HG02763 (cell line): Measurements from ENCODE around the gene PLAU.

Experiments used
- ATAC-seq: cut with Tn5 transposase; IDR thresholded peaks from one replicate; pipeline ENCODE4 v1.9.1; 2021; ENCODE audit warnings: mild to moderate bottlenecking, moderate library complexity; ENCODE audit not compliant: unreplicated experiment

PLAU gene

DNA sequence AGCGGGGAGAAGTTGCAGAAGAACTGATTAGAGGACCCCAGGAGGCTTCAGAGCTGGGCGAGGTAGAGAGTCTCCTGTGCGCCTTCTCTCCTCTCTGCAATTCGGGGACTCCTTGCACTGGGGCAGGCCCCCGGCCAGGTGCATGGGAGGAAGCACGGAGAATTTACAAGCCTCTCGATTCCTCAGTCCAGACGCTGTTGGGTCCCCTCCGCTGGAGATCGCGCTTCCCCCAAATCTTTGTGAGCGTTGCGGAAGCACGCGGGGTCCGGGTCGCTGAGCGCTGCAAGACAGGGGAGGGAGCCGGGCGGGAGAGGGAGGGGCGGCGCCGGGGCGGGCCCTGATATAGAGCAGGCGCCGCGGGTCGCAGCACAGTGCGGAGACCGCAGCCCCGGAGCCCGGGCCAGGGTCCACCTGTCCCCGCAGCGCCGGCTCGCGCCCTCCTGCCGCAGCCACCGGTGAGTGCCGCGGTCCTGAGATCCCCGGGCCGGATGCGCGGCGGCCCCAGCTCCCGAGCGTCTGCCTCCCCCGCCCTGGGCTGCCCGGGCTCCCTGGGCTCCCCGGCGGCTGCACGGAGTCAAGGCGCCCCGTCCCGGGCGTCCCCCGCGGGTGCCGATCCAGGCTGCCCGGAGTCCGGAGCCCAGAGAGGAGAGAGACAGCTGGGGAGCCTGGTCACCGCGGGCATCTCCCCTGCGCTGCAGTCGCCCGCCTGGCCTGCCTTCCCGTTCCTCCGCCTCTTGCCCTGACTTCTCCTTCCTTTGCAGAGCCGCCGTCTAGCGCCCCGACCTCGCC, at the start of gene PLAU:
PLAU (plus strand) TSS at position 369 of the 789 bp plus-strand sequence. CDS start 424 bp downstream, outside the sequence.
- no peak for ATAC-seq

GRCh38 chr10:73862011-73862410, 48.9 kb upstream of the PLAU start:
- no peak for ATAC-seq

DNA sequence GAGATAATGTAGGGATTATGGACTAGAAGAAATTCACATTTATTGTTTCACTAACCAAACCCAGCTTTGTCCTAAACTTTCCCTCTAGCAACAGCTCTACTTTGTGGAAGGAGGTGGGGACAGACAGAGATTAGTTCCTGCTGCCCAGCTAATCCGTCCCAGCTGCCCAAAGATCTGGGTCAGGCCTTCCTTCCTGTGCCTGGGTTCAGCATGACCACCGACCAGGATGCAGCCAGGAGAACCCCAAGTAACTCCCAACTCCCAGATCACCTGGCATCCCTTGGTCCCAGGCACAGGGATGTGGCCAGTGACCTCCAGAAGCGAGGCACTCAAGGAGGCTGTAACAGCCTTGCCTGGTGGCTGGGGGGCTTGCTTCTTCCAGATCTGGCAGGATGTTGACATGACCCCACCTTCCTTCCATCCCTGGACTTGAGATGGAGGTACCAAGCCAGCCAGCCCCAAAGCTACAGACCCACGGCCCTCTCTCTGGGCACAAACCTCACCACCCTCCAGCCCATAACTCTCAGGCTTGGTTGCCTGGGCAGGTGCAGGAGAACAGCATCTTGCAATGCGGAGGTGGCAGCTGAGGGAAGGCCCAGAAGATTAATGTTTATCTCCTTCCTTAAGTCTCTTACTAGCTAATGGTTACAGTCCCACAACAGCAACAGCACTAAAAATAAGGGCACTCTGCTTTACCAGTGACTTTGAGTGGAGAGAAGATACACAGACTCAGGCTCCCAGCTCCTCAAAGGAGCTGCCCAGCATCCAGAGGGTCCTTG, 47.7 kb upstream of the PLAU start:
- no peak for ATAC-seq

- no peak for ATAC-seq
Observed at GRCh38 chr10:73864229-73864628, 46.7 kb upstream of the PLAU start.

DNA sequence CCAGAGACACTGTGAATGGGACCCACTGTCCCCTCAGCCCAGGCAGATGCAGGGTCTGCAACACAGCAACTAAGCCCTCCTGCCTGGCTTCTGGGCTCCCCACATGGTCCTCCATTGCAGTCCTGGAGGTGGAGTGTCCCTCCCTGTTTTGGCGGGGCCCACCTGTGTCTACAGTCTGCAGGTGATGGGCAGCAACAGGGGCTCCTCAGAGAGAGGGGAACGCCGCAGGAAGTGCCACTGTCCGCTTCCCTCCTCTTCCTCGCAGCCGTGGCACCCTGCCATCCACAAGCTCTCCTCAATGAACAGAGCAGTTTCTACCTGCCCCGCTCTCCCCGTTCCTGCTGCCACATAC, 45.8 kb upstream of the PLAU start:
- ATAC-seq, result no peak

- ATAC-seq, result peak; percentile 67
Observed at GRCh38 chr10:73865459-73866442, 45.2 kb upstream of the PLAU start.

GRCh38 chr10:73866621-73867020, 44.3 kb upstream of the PLAU start:
- ATAC-seq, result no peak

DNA sequence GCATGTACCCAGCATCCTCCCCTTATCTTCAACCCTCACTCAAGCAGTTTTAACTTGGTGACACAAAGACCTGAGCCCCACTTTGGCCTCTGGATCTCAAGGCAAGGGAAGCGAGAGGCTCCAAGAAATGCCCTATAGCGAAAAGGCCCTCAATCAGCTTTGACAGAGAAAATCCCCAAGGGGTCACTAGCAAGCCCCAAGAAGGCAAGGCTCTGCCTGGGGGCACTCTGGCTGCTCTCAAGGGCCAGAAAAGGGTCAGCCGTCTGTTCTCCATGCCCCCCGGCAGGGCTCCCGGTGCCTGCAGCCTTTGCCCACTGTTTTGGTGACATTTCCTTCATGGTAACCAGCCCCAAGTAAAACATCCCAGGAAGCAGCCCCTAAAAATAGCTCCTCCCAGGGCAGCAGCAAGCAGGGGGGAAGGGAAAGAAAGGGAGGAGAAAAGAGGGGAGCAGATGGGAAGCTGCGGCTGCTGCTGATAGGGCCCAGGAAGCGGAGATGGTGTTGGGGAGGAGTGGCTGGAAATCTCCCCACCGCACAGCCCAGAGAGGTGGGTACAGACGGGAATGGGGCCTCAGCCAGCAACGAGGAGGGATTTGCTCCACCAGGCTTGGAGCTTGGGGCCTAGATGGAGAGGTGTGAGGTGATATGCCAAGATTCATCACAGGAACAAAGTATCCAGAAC, 43.7 kb upstream of the PLAU start:
- ATAC-seq, result no peak

DNA sequence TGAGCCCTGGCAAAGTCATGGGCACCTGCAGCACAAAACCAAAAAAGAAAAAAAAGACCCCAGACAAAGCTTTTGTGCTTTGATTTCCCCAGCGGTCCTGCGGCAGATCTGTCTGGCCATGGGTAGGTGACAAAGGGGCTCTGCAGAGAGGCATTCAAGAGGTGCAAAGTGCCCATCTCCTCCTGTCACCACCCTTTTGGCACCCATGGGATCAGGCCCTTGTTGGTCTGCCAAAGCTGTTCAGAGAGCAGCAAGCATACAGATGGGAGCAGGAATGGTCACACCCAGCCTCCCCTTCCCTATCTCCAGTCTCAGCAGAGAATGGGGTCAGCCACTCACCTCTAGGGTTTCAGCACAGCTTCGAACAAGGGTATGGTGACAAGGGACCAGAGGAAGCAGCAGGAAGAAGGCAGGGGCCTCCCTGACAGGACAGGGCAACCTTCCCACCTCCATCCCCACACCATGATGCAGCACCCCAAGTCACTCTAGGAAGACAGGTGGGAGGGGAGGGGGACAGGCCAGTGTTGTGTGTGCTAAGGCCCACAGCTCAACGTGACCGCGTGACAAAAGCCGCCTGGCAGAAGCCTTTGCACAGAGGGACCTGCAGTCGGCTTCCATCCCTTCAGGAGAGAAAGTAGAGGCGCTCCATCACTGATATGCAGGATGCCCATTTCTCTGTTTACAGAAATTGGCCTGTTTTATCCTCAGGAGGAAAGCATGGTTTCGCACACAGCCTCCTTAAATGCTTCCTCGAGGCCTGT, 42.9 kb upstream of the PLAU start:
- no peak for ATAC-seq

DNA sequence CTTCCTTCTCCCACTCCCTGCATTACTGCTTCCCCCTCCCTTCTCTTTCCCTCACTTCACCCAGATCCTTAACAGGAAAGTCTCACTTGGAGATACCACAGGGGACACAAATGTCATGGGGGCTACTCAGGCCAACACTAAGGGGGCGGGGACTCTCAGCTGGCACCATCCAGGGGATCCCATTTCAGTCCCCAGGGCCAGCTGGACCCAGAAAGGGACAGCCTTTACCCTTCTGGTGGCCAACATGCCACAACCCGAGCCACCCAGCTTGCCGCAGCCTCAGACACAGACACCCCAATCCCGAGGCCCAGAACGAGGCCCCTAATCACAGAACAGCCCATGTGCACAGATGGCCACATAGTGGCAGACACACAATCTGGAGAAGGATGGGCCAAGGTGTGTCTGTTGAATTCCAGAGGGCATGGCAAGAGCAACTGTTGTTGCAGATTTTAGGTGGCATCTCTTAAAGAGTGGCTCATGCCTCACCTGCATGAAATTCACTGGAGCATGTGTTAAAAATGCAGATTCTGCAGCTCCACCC, 42.2 kb upstream of the PLAU start:
- no peak for ATAC-seq

DNA sequence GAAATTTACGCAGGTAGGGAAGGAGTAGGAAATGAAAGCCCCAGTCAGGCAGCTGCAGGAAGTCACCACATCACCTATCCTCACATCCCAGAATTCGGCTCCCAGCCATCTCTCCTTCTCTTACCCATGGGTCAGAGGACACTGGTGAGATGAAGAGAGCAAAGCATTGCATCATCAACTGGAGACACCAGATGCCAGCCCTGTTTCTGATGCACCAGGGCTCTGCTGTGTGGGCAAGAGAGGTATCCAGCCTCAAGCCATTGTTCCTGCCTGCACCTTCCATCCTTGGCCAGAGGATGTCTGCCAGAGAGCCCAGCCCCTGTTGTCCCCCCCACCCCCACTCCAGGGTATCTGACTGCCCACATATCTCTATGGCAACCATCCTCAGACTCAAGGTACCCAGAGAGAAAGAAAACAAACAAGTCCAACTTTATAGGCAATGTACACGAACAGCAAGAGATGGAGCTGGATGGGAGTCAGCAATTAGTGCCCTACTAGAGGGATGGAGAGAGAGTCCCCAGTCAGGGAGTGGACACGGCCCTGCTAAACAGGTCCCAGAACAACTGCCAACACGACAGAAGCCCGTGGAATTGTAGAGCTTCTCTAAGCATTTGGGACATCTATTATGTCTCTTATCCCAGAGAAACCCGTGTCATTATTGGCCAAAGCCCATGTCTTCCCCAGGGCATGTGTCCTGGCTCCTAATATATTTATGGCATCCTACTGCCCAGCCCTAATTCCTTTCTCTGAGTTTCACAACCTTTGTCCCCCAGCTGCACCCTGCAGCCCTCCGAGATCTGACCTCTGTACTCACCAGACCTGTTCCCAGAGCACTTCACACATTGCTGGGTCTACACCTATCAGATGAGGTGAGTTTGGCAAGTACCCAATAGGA, 39.4 kb upstream of the PLAU start:
- ATAC-seq, result no peak

DNA sequence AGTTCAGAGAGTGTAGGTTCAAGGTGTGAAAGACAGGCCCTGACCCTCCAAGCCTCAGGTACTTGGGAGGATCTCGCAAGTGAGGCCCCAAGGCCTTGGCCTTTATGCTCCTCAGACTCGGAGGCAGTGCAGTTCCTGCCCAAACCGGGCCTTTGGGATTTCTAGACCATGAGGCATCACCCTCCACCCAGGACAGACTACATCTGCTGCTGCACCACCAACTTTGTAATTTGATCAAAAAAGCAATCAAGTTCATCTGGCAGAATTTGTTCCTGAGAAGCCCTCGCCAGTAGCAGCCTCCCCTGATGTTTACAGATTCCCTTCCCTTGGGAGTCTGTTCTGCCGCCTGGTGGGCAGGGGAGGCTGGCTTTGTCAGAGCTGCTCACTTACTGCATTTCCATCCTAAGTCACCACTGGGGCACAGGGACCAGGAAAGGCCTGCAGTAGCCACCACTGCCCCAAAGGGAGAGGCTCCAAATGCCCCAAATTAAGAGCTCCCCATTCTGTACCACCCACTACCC, 38.7 kb upstream of the PLAU start:
- no peak for ATAC-seq

GRCh38 chr10:73873142-73873837, 37.6 kb upstream of the PLAU start:
- no peak for ATAC-seq

DNA sequence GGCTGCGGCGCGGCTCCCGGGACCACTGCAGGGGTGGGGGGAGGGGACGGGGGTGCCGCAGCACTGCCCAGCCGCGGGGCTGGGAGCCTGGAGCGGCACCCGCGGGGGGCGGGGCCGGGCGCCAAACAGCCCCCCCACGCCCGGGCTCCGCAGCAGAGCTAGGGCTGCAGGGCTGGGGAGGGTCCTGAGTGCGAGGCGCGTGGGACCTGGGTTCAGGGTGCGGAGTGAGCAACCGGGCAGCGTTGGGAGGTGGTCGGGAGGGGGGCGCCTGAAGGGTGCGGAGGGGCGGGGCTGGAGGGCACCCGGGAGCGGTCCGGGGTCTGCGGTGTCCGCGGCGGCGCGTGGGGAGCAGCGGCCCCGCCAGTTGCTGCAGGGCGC, 37.1 kb upstream of the PLAU start:
- no peak for ATAC-seq

DNA sequence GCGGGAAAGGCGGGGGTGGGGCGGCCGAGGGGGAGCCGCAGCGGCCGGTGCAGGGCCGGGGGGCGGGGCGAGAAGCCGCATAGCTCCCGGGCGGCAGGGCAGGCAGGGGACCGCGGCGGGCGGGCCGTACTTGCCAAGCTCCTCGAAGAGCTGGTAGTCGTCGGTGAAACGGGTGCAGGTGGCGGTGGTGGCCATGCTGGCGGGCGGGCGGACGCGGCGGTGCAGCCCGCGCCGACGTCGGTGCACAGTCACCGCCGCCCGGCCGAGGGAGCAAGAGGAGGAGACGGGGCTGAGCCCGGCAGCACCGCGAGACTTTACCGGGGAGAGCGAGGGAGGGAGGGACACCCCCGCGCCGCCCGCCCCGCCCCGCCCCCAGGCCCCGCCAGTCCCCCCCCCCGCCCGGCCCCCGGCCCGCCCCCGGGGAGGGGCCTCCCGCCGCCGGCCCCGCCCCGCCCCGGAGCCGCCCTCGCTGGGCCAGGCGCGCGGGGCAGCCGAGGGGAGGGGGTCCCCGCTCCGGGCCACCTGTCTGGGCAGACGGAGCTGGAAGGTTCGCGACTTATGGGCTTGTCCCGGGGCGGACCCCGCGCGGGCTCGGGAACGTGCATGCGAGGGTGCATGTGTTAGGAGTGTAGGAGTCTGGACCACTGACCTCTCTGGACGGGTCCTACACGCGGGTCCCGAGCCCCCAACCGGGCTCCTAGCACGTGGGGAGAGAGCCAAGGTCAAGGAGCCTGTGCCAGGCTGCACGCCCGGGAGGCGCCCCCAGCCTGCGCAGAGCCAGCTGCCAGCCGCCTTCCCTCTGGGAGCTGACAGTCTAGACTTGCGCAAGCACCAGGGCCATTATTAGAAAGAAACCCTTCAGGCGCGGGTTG, 36.4 kb upstream of the PLAU start, which contains the start of gene CAMK2G:
CAMK2G (minus strand) TSS at position 289 of the 872 bp plus-strand sequence; CDS start at position 195, 94 bp downstream.
- peak; percentile 74 for ATAC-seq

DNA sequence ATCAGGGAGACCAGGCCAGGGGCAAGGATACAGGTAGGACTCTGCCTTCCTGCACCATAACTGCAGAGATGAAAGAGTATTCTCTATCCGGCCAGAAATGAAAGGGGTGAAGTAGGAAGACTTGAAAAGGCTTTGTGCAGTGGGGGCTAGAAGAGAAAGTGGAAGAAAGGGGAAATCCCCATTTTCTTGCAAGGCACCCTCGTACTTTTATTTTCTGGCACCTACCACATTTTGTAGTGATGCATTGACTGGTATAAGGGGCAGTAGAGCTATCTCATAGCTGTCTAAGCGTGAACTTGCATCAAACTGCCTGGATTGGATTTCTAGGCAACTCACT, 35.8 kb upstream of the PLAU start:
- ATAC-seq, result peak; percentile 3

- no peak for ATAC-seq
Observed at GRCh38 chr10:73876157-73876556, 34.8 kb upstream of the PLAU start.
